Caco-2 (cell line): ENCODE results near the gene KCTD2. TPM values are rescaled to one million over a fixed set of nuclear protein-coding genes. Genes with fewer than 3 reads are reported as not detected.

Experiments used
- BruUV-seq: library from RNA; stranded (reverse); fragments of 400-500 nt; replicated peaks from 2 replicates; lab custom pipeline; 2021; lab: Mats Ljungman, UMichigan
- CTCF ChIA-PET: fragments of 300-600 bp; sonication (Branson Sonifier 250); formaldehyde crosslinking; loops from one replicate; lab custom pipeline; 2022; ENCODE audit warnings: antibody characterized with exemption; lab: Charles Lee
- POLR2A ChIA-PET: fragments of 300-600 bp; sonication (Branson Sonifier 250); formaldehyde crosslinking; loops from one replicate; lab custom pipeline; 2022; ENCODE audit warnings: antibody characterized with exemption; lab: Charles Lee
- DNase-seq, 2 experiments: peaks; one replicate each; pipeline versions ENCODE4 v3.0.0 to v3.0.0-alpha.2; 2020 to 2022
- H3K27me3 ChIP-seq: replicated peaks from 2 replicates; pipeline ENCODE4 v1.6.0; 2011; ENCODE audit warnings: low read length; ENCODE audit not compliant: control insufficient read depth, insufficient read depth
- H3K36me3 ChIP-seq: 2 replicates; pipeline ENCODE4 v1.5.1; 2011; ENCODE audit warnings: low read length; ENCODE audit not compliant: control insufficient read depth, insufficient read depth
- H3K4me1 ChIP-seq: fragments of 250-450 bp; sonication (Bioruptor Pico); 2 replicates; pipeline ENCODE4 v1.5.1; 2020; ENCODE audit warnings: mild to moderate bottlenecking
- H3K4me3 ChIP-seq: 2 replicates; pipeline ENCODE4 v1.5.1; 2011; ENCODE audit warnings: low read depth, mild to moderate bottlenecking, control low read depth, low read length
- H3K9me3 ChIP-seq: fragments of 250-450 bp; sonication (Bioruptor Pico); 2 replicates; pipeline ENCODE4 v1.5.1; 2020; ENCODE audit warnings: mild to moderate bottlenecking, moderate library complexity
- H3K27ac Mint-ChIP-seq: one replicate; pipeline ENCODE4 v1.8.0; 2022; ENCODE audit warnings: mixed read lengths; ENCODE audit not compliant: unreplicated experiment
- H3K27me3 Mint-ChIP-seq: one replicate; pipeline ENCODE4 v1.8.0; 2022; ENCODE audit warnings: mixed read lengths; ENCODE audit not compliant: insufficient read depth, unreplicated experiment
- H3K36me3 Mint-ChIP-seq: one replicate; pipeline ENCODE4 v1.8.0; 2022; ENCODE audit warnings: mild to moderate bottlenecking, mixed read lengths; ENCODE audit not compliant: insufficient read depth, unreplicated experiment
- H3K4me1 Mint-ChIP-seq: one replicate; pipeline ENCODE4 v1.8.0; 2022; ENCODE audit warnings: low read depth, mixed read lengths; ENCODE audit not compliant: unreplicated experiment
- H3K4me3 Mint-ChIP-seq: one replicate; pipeline ENCODE4 v1.8.0; 2022; ENCODE audit warnings: mild to moderate bottlenecking, moderate library complexity, mixed read lengths; ENCODE audit not compliant: unreplicated experiment
- H3K9me3 Mint-ChIP-seq: one replicate; pipeline ENCODE4 v1.8.0; 2022; ENCODE audit warnings: mixed read lengths; ENCODE audit not compliant: unreplicated experiment
- CTCF ChIP-seq, 2 experiments: fragments of 200-600 bp in 1 of 2; IDR thresholded peaks; 1 replicate in 1 of 2; 2 replicates in 1 of 2; pipeline versions ENCODE4 v1.5.1 to v1.8.0; 2011 to 2022; ENCODE audit warnings: antibody characterized with exemption in 1 of 2, control low read depth in 1 of 2, inconsistent platforms in 1 of 2, low read depth in 1 of 2, low read length in 1 of 2, mild to moderate bottlenecking in 1 of 2, moderate library complexity in 1 of 2; ENCODE audit not compliant: insufficient read depth in 1 of 2, severe bottlenecking in 1 of 2, unreplicated experiment in 1 of 2
- intact Hi-C: fragments of 100-400 bp; cut with micrococcal nuclease; formaldehyde crosslinking; loops from one replicate; pipeline ENCODE4 v1.10.0; 2022; ENCODE audit not compliant: unreplicated experiment
- total RNA-seq: library from RNA; stranded (reverse); gene quantifications from 2 replicates; pipeline ENCODE4 v1.2.3, GENCODE V29; 2022

Gene KCTD2
- total RNA-seq, 1 experiment from 2014 or later: 28.8 TPM

- Histone ChIP-seq H3K27me3 (no peaks in the 10 kb centered on the region), H3K9me3 (no peaks in the 10 kb centered on the region), H3K4me3 (no peak overlapping the region), H3K36me3 (peaks cover 2% of the 10 kb centered on the region), H3K4me1 (peaks cover 7% of the 10 kb centered on the region)
- TF ChIP-seq CTCF (IDR thresholded peaks at IDR 0.05; ENCODE audit: insufficient read depth in 1 of 2, low read depth in 1 of 2, low read length in 1 of 2, severe bottlenecking in 1 of 2, unreplicated experiment in 1 of 2): no peak
- ChIA-PET CTCF (interaction anchor here (0.7 to 1.1 kb wide), 2 partner anchors 32 to 38 kb away, joined by 3 read pairs; no protein-coding TSS in a partner anchor), POLR2A (interaction anchor here (1.7 kb wide), 1 partner anchor 13 kb away, joined by 7 read pairs; the partner anchor contains the start of gene MRPL58)
- Mint-ChIP-seq H3K4me3 (no peak overlapping the region), H3K27me3 (no peaks in the 10 kb centered on the region), H3K27ac (no peak overlapping the region), H3K9me3 (no peaks in the 10 kb centered on the region), H3K36me3 (peaks cover 53% of the 10 kb centered on the region), H3K4me1 (peaks cover 1% of the 10 kb centered on the region)
- no peak for DNase-seq
- BruUV-seq: no TSS peak
- intact Hi-C loops: no loop called here
Observed at GRCh38 chr17:74999523-74999922, 47.5 kb upstream of the KCTD2 start.

GRCh38 chr17:75001915-75002843 lies 44.8 kb upstream of the KCTD2 start:
- H3K36me3 ChIP-seq: peaks cover 2% of the 10 kb centered on the region

More at GRCh38 chr17:75001915-75002843, 44.8 kb upstream of the KCTD2 start:
- Histone ChIP-seq H3K4me3 (no peak overlapping the region), H3K4me1 (no peaks in the 10 kb centered on the region), H3K27me3 (no peaks in the 10 kb centered on the region), H3K9me3 (no peaks in the 10 kb centered on the region)
- H3K9me3 Mint-ChIP-seq: no peaks in the 10 kb centered on the region
- H3K27me3 Mint-ChIP-seq: no peaks in the 10 kb centered on the region
- no peak overlapping the region for H3K4me3 Mint-ChIP-seq
- ChIA-PET CTCF (no interaction called here), POLR2A (interaction anchor here (0.6 kb wide), 1 partner anchor 10 kb away, joined by 8 read pairs; no protein-coding TSS in a partner anchor)
- intact Hi-C loops: no loop called here
- H3K36me3 Mint-ChIP-seq: peaks cover 45% of the 10 kb centered on the region
- no TSS peak for BruUV-seq
- no peak for DNase-seq
- no peak overlapping the region for H3K27ac Mint-ChIP-seq
- TF ChIP-seq CTCF (IDR thresholded peaks at IDR 0.05; ENCODE audit: insufficient read depth in 1 of 2, low read depth in 1 of 2, low read length in 1 of 2, severe bottlenecking in 1 of 2, unreplicated experiment in 1 of 2): no peak
- no peaks in the 10 kb centered on the region for H3K4me1 Mint-ChIP-seq
